ENCODE results near the gene CST11. TPM values are rescaled to one million over a fixed set of nuclear protein-coding genes. Genes with fewer than 3 reads are reported as not detected.

Gene CST11
- total RNA-seq, 1 donor from 2014 or later = not detected

DNA sequence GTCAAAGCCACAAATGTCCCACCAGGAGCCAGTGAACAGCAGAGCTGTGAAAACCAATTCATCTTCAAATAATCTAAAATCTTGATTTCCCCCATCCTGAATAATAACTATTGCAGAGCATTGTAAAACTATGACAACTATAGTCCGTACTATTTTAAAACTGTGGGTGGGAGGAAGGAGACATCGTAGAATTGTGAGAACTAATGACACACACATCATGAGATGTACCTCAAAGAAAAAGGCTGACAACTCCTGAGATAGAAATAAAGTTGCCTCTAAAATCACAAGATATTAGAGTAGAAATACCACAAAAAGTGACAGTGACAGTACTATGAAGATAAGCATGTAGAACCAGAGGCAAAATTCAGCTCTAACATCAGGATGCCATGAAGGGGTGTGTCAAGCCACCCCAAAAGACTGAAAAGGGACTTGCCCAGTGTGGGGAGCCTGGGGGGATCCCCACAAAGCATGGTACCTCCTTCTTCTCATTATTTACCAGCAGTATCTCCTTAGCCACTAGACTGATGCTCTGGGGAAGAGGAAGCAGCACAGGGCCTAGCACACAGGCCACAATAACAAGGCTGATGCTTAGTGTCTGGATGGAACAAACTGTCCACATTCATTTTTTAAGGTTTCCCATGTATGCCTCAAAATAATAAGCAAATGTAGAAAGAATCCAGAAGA is 44.8 kb downstream of the CST11 start:
- DNase-seq (ENCODE audit: extremely low spot score, unreplicated experiment) = no peak
- Mint-ChIP-seq H3K27me3 (no peaks in the 10 kb centered on the region), H3K9me3 (no peaks in the 10 kb centered on the region), H3K36me3 (no peaks in the 10 kb centered on the region), H3K4me1 (ENCODE audit: unreplicated experiment) (peaks cover 19% of the 10 kb centered on the region), H3K27ac (no peak overlapping the region), H3K4me3 (no peak overlapping the region)
- TF ChIP-seq, protein P1, sequence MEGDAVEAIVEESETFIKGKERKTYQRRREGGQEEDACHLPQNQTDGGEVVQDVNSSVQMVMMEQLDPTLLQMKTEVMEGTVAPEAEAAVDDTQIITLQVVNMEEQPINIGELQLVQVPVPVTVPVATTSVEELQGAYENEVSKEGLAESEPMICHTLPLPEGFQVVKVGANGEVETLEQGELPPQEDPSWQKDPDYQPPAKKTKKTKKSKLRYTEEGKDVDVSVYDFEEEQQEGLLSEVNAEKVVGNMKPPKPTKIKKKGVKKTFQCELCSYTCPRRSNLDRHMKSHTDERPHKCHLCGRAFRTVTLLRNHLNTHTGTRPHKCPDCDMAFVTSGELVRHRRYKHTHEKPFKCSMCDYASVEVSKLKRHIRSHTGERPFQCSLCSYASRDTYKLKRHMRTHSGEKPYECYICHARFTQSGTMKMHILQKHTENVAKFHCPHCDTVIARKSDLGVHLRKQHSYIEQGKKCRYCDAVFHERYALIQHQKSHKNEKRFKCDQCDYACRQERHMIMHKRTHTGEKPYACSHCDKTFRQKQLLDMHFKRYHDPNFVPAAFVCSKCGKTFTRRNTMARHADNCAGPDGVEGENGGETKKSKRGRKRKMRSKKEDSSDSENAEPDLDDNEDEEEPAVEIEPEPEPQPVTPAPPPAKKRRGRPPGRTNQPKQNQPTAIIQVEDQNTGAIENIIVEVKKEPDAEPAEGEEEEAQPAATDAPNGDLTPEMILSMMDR (conservative IDR thresholded peaks at IDR 0.05) = no peak

DNA sequence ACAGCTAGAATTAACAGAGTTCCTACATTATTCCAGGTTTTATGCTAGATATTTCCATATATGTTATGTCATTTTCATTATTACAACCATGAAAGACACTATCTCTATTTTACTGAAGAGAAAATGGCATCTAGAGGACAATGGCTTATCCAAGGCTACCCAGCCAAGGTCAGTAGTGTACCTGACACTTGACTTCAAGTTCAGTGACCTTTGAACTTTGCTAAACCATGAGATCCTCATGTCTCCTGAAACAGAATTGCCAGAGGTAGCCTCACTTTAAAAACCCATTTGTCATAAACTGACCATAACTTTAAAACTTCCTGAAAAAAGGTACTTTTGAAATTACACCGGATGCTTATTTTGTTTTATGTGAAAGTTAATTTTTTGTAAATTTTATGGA is 45.8 kb downstream of the CST11 start:
- TF ChIP-seq, protein P1 (conservative IDR thresholded peaks at IDR 0.05) = no peak
- H3K27me3 Mint-ChIP-seq = no peaks in the 10 kb centered on the region
- H3K4me1 Mint-ChIP-seq (ENCODE audit: unreplicated experiment) = peaks cover 12% of the 10 kb centered on the region
- no peak for DNase-seq (ENCODE audit: extremely low spot score, unreplicated experiment)
- no peak overlapping the region for H3K4me3 Mint-ChIP-seq
- H3K36me3 Mint-ChIP-seq = peaks cover 4% of the 10 kb centered on the region
- H3K27ac Mint-ChIP-seq = no peak overlapping the region
- no peaks in the 10 kb centered on the region for H3K9me3 Mint-ChIP-seq

DNA sequence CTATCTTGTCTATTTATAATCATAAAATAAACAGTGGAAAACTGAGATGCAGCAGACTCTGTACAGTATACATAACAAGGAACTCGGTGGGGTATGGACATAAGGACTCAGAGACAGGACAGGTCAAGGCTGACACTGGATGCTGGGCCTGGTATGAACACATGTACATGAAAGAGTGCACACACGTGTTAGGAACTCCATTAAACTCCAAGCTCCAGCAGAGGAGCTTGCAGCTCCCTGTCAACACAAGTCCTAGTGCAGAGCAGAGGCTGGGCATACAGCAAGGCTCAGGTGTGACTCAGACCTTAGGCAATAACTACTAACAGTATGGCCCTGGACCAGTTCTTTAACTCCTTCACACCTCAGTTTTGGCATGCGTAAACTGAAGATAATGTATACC is 48.5 kb downstream of the CST11 start:
- Mint-ChIP-seq H3K27ac (no peak overlapping the region), H3K4me1 (ENCODE audit: unreplicated experiment) (peaks cover 10% of the 10 kb centered on the region), H3K4me3 (no peak overlapping the region), H3K36me3 (peaks cover 10% of the 10 kb centered on the region), H3K27me3 (no peaks in the 10 kb centered on the region), H3K9me3 (no peaks in the 10 kb centered on the region)
- TF ChIP-seq, protein P1 (conservative IDR thresholded peaks at IDR 0.05) = no peak
- DNase-seq (ENCODE audit: extremely low spot score, unreplicated experiment) = no peak

DNA sequence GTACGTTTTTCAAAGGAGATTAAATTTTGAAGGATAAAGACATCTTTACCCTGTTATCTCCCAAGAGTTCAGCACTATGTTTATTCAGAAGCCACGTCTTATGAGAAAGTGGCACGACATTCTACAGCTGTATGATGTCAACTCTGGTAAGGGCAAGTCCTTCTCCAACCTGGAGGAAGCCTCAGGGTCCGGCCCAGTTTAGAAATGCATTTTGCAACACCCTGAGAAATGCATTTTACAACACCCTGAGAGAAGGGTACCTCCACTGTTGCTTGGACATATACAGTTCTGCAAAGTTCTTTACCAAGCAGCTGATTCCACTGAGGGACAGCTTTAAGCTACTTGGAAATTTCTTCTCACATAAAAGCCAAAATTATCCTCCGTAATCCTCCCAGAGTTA is 48.9 kb downstream of the CST11 start:
- no peak for DNase-seq (ENCODE audit: extremely low spot score, unreplicated experiment)
- TF ChIP-seq, protein P1 (conservative IDR thresholded peaks at IDR 0.05) = no peak
- H3K27me3 Mint-ChIP-seq = no peaks in the 10 kb centered on the region
- H3K4me1 Mint-ChIP-seq (ENCODE audit: unreplicated experiment) = peaks cover 10% of the 10 kb centered on the region
- no peak overlapping the region for H3K4me3 Mint-ChIP-seq
- H3K27ac Mint-ChIP-seq = no peak overlapping the region
- H3K36me3 Mint-ChIP-seq = peaks cover 10% of the 10 kb centered on the region
- no peaks in the 10 kb centered on the region for H3K9me3 Mint-ChIP-seq

DNA sequence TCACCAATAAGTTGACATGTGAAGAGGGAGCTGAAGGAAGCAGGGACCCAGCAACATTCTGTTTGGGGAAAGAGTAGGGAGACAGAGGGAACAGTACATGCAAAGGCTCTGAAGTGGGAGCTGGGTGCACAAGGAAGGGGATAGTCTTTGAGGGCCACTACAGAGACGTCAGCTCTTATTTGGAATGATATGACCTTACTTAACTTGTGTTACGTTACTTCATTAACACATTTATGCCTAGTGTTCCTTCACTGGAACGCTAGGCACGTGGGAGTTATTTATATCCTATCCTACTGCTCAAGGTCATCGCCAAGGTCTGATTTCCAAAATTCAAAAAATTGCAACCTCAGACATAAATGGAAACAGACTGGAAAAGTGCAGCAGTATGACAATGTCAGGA is 51.6 kb downstream of the CST11 start:
- no peak overlapping the region for H3K27ac Mint-ChIP-seq
- peaks cover 3% of the 10 kb centered on the region for H3K4me1 Mint-ChIP-seq (ENCODE audit: unreplicated experiment)
- H3K27me3 Mint-ChIP-seq = no peaks in the 10 kb centered on the region
- peaks cover 14% of the 10 kb centered on the region for H3K36me3 Mint-ChIP-seq
- H3K9me3 Mint-ChIP-seq = no peaks in the 10 kb centered on the region
- H3K4me3 Mint-ChIP-seq = no peak overlapping the region
- TF ChIP-seq, protein P1 (conservative IDR thresholded peaks at IDR 0.05) = no peak
- no peak for DNase-seq (ENCODE audit: extremely low spot score, unreplicated experiment)

Other genes with a start within 250 kb of the CST11 start
- gene NXT1, start 102.1 kb downstream of the CST11 start, total RNA-seq (ENCODE audit: low replicate concordance) = 22.3 and 25.7 TPM in 2 replicates
- 13.4 and 14.4 TPM in 2 replicates for gene GZF1, start 90.7 kb downstream of the CST11 start, total RNA-seq (ENCODE audit: low replicate concordance)
- 10.5 and 15.1 TPM in 2 replicates for gene NAPB, start 31.4 kb downstream of the CST11 start, total RNA-seq (ENCODE audit: low replicate concordance)
- not detected in 2 replicates for gene CSTL1, start 13.2 kb downstream of the CST11 start, total RNA-seq (ENCODE audit: low replicate concordance)
- gene CST8, start 38.2 kb upstream of the CST11 start, total RNA-seq (ENCODE audit: low replicate concordance) = not detected in 2 replicates
- gene CST9L, start 115.6 kb upstream of the CST11 start, total RNA-seq (ENCODE audit: low replicate concordance) = not detected in 2 replicates
- not detected in 2 replicates for gene CST9, start 153.0 kb upstream of the CST11 start, total RNA-seq (ENCODE audit: low replicate concordance)
- 291 and 483 TPM in 2 replicates for gene CST3, start 185.1 kb upstream of the CST11 start, total RNA-seq (ENCODE audit: low replicate concordance)
- 2.1 and 56.8 TPM in 2 replicates for gene CST4, start 236.2 kb upstream of the CST11 start, total RNA-seq (ENCODE audit: low replicate concordance)

All from type B pancreatic cell (in vitro differentiated cells).